ENCODE data around the gene GDF2.

- TF ChIP-seq GATA2 (IDR thresholded peaks at IDR 0.05; ENCODE audit: low read depth, low read length): no peak
- no peak for TF ChIP-seq GATA3 (IDR thresholded peaks at IDR 0.05; ENCODE audit: low read depth, low read length)
Observed at GRCh38 chr10:47370878-47371277, 48.6 kb downstream of the GDF2 start.

Measured in SH-SY5Y (cell line).